GM12878 (cell line): ENCODE results near the gene ADAM19.

Source experiments
- CTCF ChIP-seq, 3 experiments: IDR thresholded peaks in 2 of 3; conservative IDR thresholded peaks in 1 of 3; 2 replicates each; pipeline ENCODE4 v1.5.1; 2011; ENCODE audit warnings: low read depth in 3 of 3, low read length in 3 of 3, mild to moderate bottlenecking in 3 of 3, control low read depth in 2 of 3, moderate library complexity in 2 of 3, inconsistent platforms in 1 of 3, mixed read lengths in 1 of 3; ENCODE audit not compliant: control insufficient read depth in 2 of 3, insufficient read depth in 1 of 3; ENCODE audit errors: extremely low read depth in 1 of 3
- DPF2 ChIP-seq: fragments of 450-650 bp; IDR thresholded peaks from 2 replicates; pipeline ENCODE4 v1.6.1; 2017; ENCODE audit warnings: mild to moderate bottlenecking
- HDGF ChIP-seq: fragments of 450-650 bp; IDR thresholded peaks from 2 replicates; pipeline ENCODE4 v1.6.1; 2016; ENCODE audit warnings: antibody characterized with exemption
- KAT2A ChIP-seq: conservative IDR thresholded peaks from 2 replicates; pipeline ENCODE4 v1.6.1; 2011; ENCODE audit warnings: low read depth, low read length; ENCODE audit not compliant: control insufficient read depth
- PML ChIP-seq: IDR thresholded peaks from 2 replicates; pipeline ENCODE4 v1.6.1; 2012; ENCODE audit warnings: low read length, inconsistent platforms
- POLR2AphosphoS5 ChIP-seq: IDR thresholded peaks from 2 replicates; pipeline ENCODE4 v1.6.1; 2011; ENCODE audit warnings: mild to moderate bottlenecking, low read length, inconsistent platforms
- SMC3 ChIP-seq: IDR thresholded peaks from 2 replicates; pipeline ENCODE4 v1.6.1; 2011; ENCODE audit warnings: low read length, improper control_type of control experiment, borderline replicate concordance
- SPI1 ChIP-seq: IDR thresholded peaks from 2 replicates; pipeline ENCODE4 v1.6.1; 2011; ENCODE audit warnings: low read depth, mild to moderate bottlenecking, low read length, moderate library complexity, borderline replicate concordance; ENCODE audit not compliant: insufficient read depth
- TARDBP ChIP-seq: IDR thresholded peaks from 2 replicates; pipeline ENCODE4 v1.6.1; 2016; ENCODE audit warnings: borderline replicate concordance
- ZBED1 ChIP-seq: IDR thresholded peaks from 2 replicates; pipeline ENCODE4 v1.6.1; 2016; ENCODE audit warnings: borderline replicate concordance
- ZNF24 ChIP-seq: fragments of 450-650 bp; IDR thresholded peaks from 2 replicates; pipeline ENCODE4 v1.6.1; 2017; ENCODE audit warnings: antibody characterized with exemption, mild to moderate bottlenecking

- TF ChIP-seq DPF2 = no peak
- TF ChIP-seq ZNF24 = no peak
- no peak for TF ChIP-seq HDGF
- TF ChIP-seq SMC3 = no peak
- TF ChIP-seq TARDBP = no peak
- no peak for TF ChIP-seq POLR2AphosphoS5
- TF ChIP-seq PML = no peak
- no peak for TF ChIP-seq KAT2A
- no peak for TF ChIP-seq CTCF (IDR thresholded peaks at IDR 0.05 in 2 of 3, conservative IDR thresholded peaks at IDR 0.05 in 1 of 3; ENCODE audit: control insufficient read depth in 2 of 3, extremely low read depth in 1 of 3, insufficient read depth in 1 of 3, low read depth in 3 of 3, low read length in 3 of 3)
- TF ChIP-seq ZBED1 = no peak
- no peak for TF ChIP-seq SPI1
These were observed 48.6 kb upstream of the ADAM19 start for GRCh38 chr5:157624144-157624543.
